DOHH2 (cell line): ENCODE data around the gene SLC9A9.

ENCODE experiments used
- CTCF ChIP-seq: fragments of 200-600 bp; sonication (generic); IDR thresholded peaks from one replicate; pipeline ENCODE4 v1.5.1; 2014; ENCODE audit warnings: antibody characterized with exemption, mild to moderate bottlenecking, low read depth, low read length; ENCODE audit not compliant: poor library complexity, severe bottlenecking
- EZH2phosphoT487 ChIP-seq: fragments of 200-600 bp; sonication (generic); IDR thresholded peaks from 2 replicates; pipeline ENCODE4 v1.6.1; 2017; ENCODE audit warnings: borderline replicate concordance, mild to moderate bottlenecking, antibody characterized with exemption, low read length, moderate library complexity, mixed read lengths

- TF ChIP-seq CTCF = no peak
- TF ChIP-seq EZH2phosphoT487 = no peak
These were observed 527.1 kb downstream of the SLC9A9 start for GRCh38 chr3:143321058-143321769.
